ENCODE measurements around the gene NFIB. TPM values are rescaled to one million over a fixed set of nuclear protein-coding genes. Genes with fewer than 3 reads are reported as not detected.
A peak's percentile ranks its signal among the peaks of the same experiment; 100 is the strongest.

NFIB gene
- total and polyA plus RNA-seq, 10 of the 15 experiments (the other 5 are each of a cell fraction or from before 2014, with no cell fraction given): under 0.01 to 0.19 (median 0.05) TPM; not detected in 3

GRCh38 chr9:14346231-14346791 lies 32.4 kb upstream of the NFIB start (continued):
- TF ChIP-seq TCF7 (IDR thresholded peaks at IDR 0.05; ENCODE audit: borderline replicate concordance) (no peak), RELA (IDR thresholded peaks at IDR 0.05; ENCODE audit: borderline replicate concordance, partially characterized antibody) (no peak), KLF5 (IDR thresholded peaks at IDR 0.05; ENCODE audit: partially characterized antibody) (no peak), CTCF (IDR thresholded peaks at IDR 0.05 in 2 of 3, conservative IDR thresholded peaks at IDR 0.05 in 1 of 3; ENCODE audit: control insufficient read depth in 2 of 3, extremely low read depth in 1 of 3, insufficient read depth in 1 of 3, low read depth in 3 of 3, low read length in 3 of 3) (no peak)

- H3K79me2 ChIP-seq (ENCODE audit: control insufficient read depth, insufficient read depth, low read length): no peaks in the 10 kb centered on the region
- H3K4me3 ChIP-seq: no peak overlapping the region
- DNase-seq (ENCODE audit: low read depth, low spot score) (no peak), FAIRE-seq (no peak), ATAC-seq (no peak)
- no peak overlapping the region for H3K27ac ChIP-seq (ENCODE audit: control insufficient read depth, insufficient read depth)
- no peaks in the 10 kb centered on the region; the same call in 2 of the 3 replicates for H3K9me3 ChIP-seq (replicated peaks; ENCODE audit: control insufficient read depth, insufficient read depth, low read length)
- H3K4me2 ChIP-seq (ENCODE audit: control insufficient read depth, insufficient read depth): no peak overlapping the region
- H3K4me1 ChIP-seq (ENCODE audit: control insufficient read depth, insufficient read depth, low read length): no peaks in the 10 kb centered on the region
- ChIA-PET CTCF (interaction anchor here (0.9 kb wide), 1 partner anchor 8 kb away, joined by 8 read pairs; no protein-coding TSS in a partner anchor), POLR2A (no interaction called here), RAD21 (ENCODE audit: unreplicated experiment) (no interaction called here), SMC1A (ENCODE audit: uncharacterized antibody, unreplicated experiment) (no interaction called here)
- intact Hi-C loops (cut with micrococcal nuclease; ENCODE audit: unreplicated experiment) (loop anchor here (2.0 kb wide), 1 partner anchor 15 kb away; no protein-coding TSS in a partner anchor), in situ Hi-C loops (cut with MboI) (no loop called here)
- 34% methylated on average over 44 of the region's 45 CpGs for WGBS (ENCODE audit: insufficient coverage, insufficient replicate concordance, low lambda C conversion rate, missing lambda C conversion rate)
- no peaks in the 10 kb centered on the region for H3K36me3 ChIP-seq (ENCODE audit: control insufficient read depth in 2 of 2, insufficient read depth in 2 of 2, low read length in 1 of 2)
- BruUV-seq (replicated peaks): no TSS peak
- H4K20me1 ChIP-seq (ENCODE audit: control insufficient read depth, insufficient read depth): no peaks in the 10 kb centered on the region
- peaks cover 14 to 40% of the 10 kb centered on the region in 2 experiments for H3K27me3 ChIP-seq (replicated peaks in 1 of 2; ENCODE audit: control insufficient read depth in 2 of 2, insufficient read depth in 2 of 2, low read length in 1 of 2)
- no peak overlapping the region for H3K9ac ChIP-seq (ENCODE audit: control insufficient read depth, insufficient read depth, low read length)
- H2AFZ ChIP-seq (ENCODE audit: control insufficient read depth, low read depth, low read length): no peak overlapping the region
- no peak for TF ChIP-seq TCF3 (IDR thresholded peaks at IDR 0.05; ENCODE audit: borderline replicate concordance, insufficient read depth, low read depth, low read length)
- peak; percentile 50 for TF ChIP-seq SUZ12 (IDR thresholded peaks at IDR 0.05; ENCODE audit: unreplicated experiment)
Observed at GRCh38 chr9:14345354-14346230, 31.7 kb upstream of the NFIB start.

Measured in GM12878 (cell line).